HEK293 (cell line): ENCODE results near the gene PLEKHG4B.

Experiments
- CTCF ChIA-PET: fragments of 350-600 bp; formaldehyde crosslinking; extraction: SDS; loops from one replicate; lab custom pipeline; 2021; ENCODE audit warnings: antibody characterized with exemption; lab: Yijun Ruan, JAX
- POLR2A ChIA-PET: fragments of 300-600 bp; formaldehyde crosslinking; extraction: SDS; loops from one replicate; lab custom pipeline; 2020; ENCODE audit warnings: antibody characterized with exemption, inconsistent platforms; lab: Yijun Ruan, JAX
- H3K27ac ChIP-seq: fragments of 200-500 bp; sonication (Bioruptor generic); 2 replicates; pipeline ENCODE4 v1.5.1; 2014; ENCODE audit warnings: low read depth, low read length, control low read depth, inconsistent platforms; ENCODE audit errors: extremely low read depth
- H3K36me3 ChIP-seq, 2 experiments: fragments of 200-500 bp in 1 of 2; sonication (Bioruptor generic) in 1 of 2; 1 replicate in 1 of 2; 2 replicates in 1 of 2; pipeline ENCODE4 v1.5.1; 2014 to 2017; ENCODE audit warnings: inconsistent platforms in 2 of 2, low read length in 2 of 2; ENCODE audit not compliant: control insufficient read depth in 2 of 2, insufficient read depth in 1 of 2
- H3K4me1 ChIP-seq: fragments of 200-500 bp; sonication (Bioruptor generic); 2 replicates; pipeline ENCODE4 v1.5.1; 2014; ENCODE audit warnings: mild to moderate bottlenecking, low read length, inconsistent platforms; ENCODE audit not compliant: control insufficient read depth, insufficient read depth
- H3K4me3 ChIP-seq: 2 replicates; pipeline ENCODE4 v1.5.1; 2011; ENCODE audit warnings: low read depth, mild to moderate bottlenecking, control low read depth, low read length, moderate library complexity
- H3K9me3 ChIP-seq: fragments of 200-500 bp; sonication (Bioruptor generic); 2 replicates; pipeline ENCODE4 v1.5.1; 2014; ENCODE audit warnings: low read depth, low read length, inconsistent platforms; ENCODE audit not compliant: control insufficient read depth, insufficient read depth
- BCL11B ChIP-seq: fragments of 450-650 bp; formaldehyde crosslinking; IDR thresholded peaks from 2 replicates; pipeline ENCODE4 v1.5.1; 2016; ENCODE audit warnings: low read depth, missing biosample characterization, missing genetic modification characterization
- HOXA7 ChIP-seq: sonication (generic); formaldehyde crosslinking; IDR thresholded peaks from 2 replicates; pipeline ENCODE4 v1.8.1; 2022; ENCODE audit warnings: missing genetic modification reagents, borderline replicate concordance
- REPIN1 ChIP-seq: fragments of 450-650 bp; formaldehyde crosslinking; IDR thresholded peaks from 2 replicates; pipeline ENCODE4 v1.5.1; 2017; ENCODE audit warnings: missing biosample characterization, missing genetic modification characterization, low read depth
- SALL2 ChIP-seq: fragments of 450-650 bp; formaldehyde crosslinking; IDR thresholded peaks from 2 replicates; pipeline ENCODE4 v1.5.0; 2017; ENCODE audit warnings: missing biosample characterization, mild to moderate bottlenecking, missing genetic modification characterization, borderline replicate concordance
- SCRT2 ChIP-seq: fragments of 450-650 bp; formaldehyde crosslinking; IDR thresholded peaks from 2 replicates; pipeline ENCODE4 v1.5.1; 2016; ENCODE audit warnings: missing biosample characterization, missing genetic modification characterization
- SETDB1 ChIP-seq: IDR thresholded peaks from one replicate; pipeline ENCODE4 v1.6.1; 2017; ENCODE audit warnings: mild to moderate bottlenecking, low read length, moderate library complexity, mixed read lengths; ENCODE audit not compliant: insufficient read length
- ZFP3 ChIP-seq: fragments of 450-650 bp; formaldehyde crosslinking; IDR thresholded peaks from 2 replicates; pipeline ENCODE4 v1.5.1; 2016; ENCODE audit warnings: low read depth, missing biosample characterization, missing genetic modification characterization
- ZNF155 ChIP-seq: fragments of 450-650 bp; formaldehyde crosslinking; IDR thresholded peaks from 2 replicates; pipeline ENCODE4 v1.5.1; 2016; ENCODE audit warnings: missing biosample characterization, missing genetic modification characterization
- ZNF23 ChIP-seq: fragments of 450-650 bp; formaldehyde crosslinking; IDR thresholded peaks from 2 replicates; pipeline ENCODE4 v1.5.1; 2016; ENCODE audit warnings: missing biosample characterization, missing genetic modification characterization, borderline replicate concordance
- ZNF274 ChIP-seq, 2 experiments: fragments of 200-500 bp in 1 of 2; fragments of 450-650 bp in 1 of 2; sonication (Bioruptor generic) in 1 of 2; formaldehyde crosslinking in 1 of 2; IDR thresholded peaks; 2 replicates each; pipeline versions ENCODE4 v1.5.1 to v1.6.1; 2014 to 2016; ENCODE audit warnings: borderline replicate concordance in 1 of 2, inconsistent platforms in 1 of 2, low read length in 1 of 2, missing biosample characterization in 1 of 2, missing genetic modification characterization in 1 of 2
- ZNF302 ChIP-seq: fragments of 450-650 bp; formaldehyde crosslinking; IDR thresholded peaks from 2 replicates; pipeline ENCODE4 v1.5.1; 2016; ENCODE audit warnings: missing biosample characterization, missing genetic modification characterization, low read depth
- ZNF394 ChIP-seq: fragments of 450-650 bp; formaldehyde crosslinking; IDR thresholded peaks from 2 replicates; pipeline ENCODE4 v1.5.1; 2016; ENCODE audit warnings: missing biosample characterization, missing genetic modification characterization, mild to moderate bottlenecking, moderate library complexity, borderline replicate concordance
- ZNF510 ChIP-seq: fragments of 450-650 bp; formaldehyde crosslinking; IDR thresholded peaks from 2 replicates; pipeline ENCODE4 v1.5.1; 2018; ENCODE audit warnings: mild to moderate bottlenecking, missing genetic modification characterization, missing biosample characterization; ENCODE audit not compliant: insufficient replicate concordance
- ZNF529 ChIP-seq: fragments of 450-650 bp; formaldehyde crosslinking; IDR thresholded peaks from 2 replicates; pipeline ENCODE4 v1.5.1; 2017; ENCODE audit warnings: missing genetic modification characterization, missing biosample characterization; ENCODE audit not compliant: insufficient replicate concordance
- ZNF549 ChIP-seq: fragments of 450-650 bp; IDR thresholded peaks from 2 replicates; pipeline ENCODE4 v1.5.1; 2018; ENCODE audit warnings: missing biosample characterization, missing genetic modification characterization, mild to moderate bottlenecking, inconsistent platforms, moderate library complexity
- ZNF558 ChIP-seq: fragments of 450-650 bp; formaldehyde crosslinking; IDR thresholded peaks from 2 replicates; pipeline ENCODE4 v1.5.1; 2016; ENCODE audit warnings: missing biosample characterization, missing genetic modification characterization
- ZNF776 ChIP-seq: fragments of 450-650 bp; formaldehyde crosslinking; IDR thresholded peaks from 2 replicates; pipeline ENCODE4 v1.5.0; 2017; ENCODE audit warnings: missing biosample characterization, missing genetic modification characterization, borderline replicate concordance
- ZNF830 ChIP-seq: fragments of 450-650 bp; IDR thresholded peaks from 2 replicates; pipeline ENCODE4 v1.5.0; 2018; ENCODE audit warnings: missing biosample characterization, missing genetic modification characterization, low read depth, mild to moderate bottlenecking, moderate library complexity
- ZSCAN23 ChIP-seq: fragments of 450-650 bp; formaldehyde crosslinking; IDR thresholded peaks from 2 replicates; pipeline ENCODE4 v1.5.1; 2016; ENCODE audit warnings: missing biosample characterization, missing genetic modification characterization
- TF ChIP-seq, protein P1 (sequence below): fragments of 450-650 bp; formaldehyde crosslinking; IDR thresholded peaks from 2 replicates; pipeline ENCODE4 v1.5.1; 2016; ENCODE audit warnings: missing biosample characterization, missing genetic modification characterization, low read depth
- TF ChIP-seq, protein P2 (sequence below): fragments of 450-650 bp; formaldehyde crosslinking; IDR thresholded peaks from 2 replicates; pipeline ENCODE4 v1.5.1; 2017; ENCODE audit warnings: missing biosample characterization, missing genetic modification characterization
- TF ChIP-seq, protein P3 (sequence below): fragments of 450-650 bp; formaldehyde crosslinking; IDR thresholded peaks from 2 replicates; pipeline ENCODE4 v1.5.1; 2016; ENCODE audit warnings: missing biosample characterization, missing genetic modification characterization

PLEKHG4B gene

DNA sequence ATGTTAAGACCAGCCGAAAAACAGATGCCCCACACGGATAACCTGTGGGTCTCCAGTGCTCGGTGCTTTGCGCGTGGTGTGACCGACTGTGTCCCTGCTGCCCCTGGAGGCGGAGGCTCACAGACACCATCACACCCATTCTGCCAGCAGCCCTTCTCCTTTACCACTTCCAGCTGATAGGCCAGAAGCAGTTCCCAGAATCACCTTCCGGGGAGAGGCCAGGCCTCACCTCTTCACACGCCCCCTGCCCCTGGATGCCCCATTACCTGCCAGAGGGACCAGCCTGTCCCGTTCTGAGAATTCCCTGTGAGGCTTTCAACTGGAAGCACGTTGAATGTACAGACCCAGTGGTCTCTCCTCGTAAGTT is 77.7 kb downstream of the PLEKHG4B start:
- Histone ChIP-seq H3K27ac (no peak overlapping the region), H3K36me3 (no peaks in the 10 kb centered on the region), H3K9me3 (no peaks in the 10 kb centered on the region), H3K4me1 (no peaks in the 10 kb centered on the region; the same call in 1 of the 2 replicates), H3K4me3 (no peak overlapping the region)
- ChIA-PET CTCF (interaction anchor here (0.8 kb wide), 1 partner anchor 14 kb away, joined by 4 read pairs; no protein-coding TSS in a partner anchor), POLR2A (no interaction called here)
- TF ChIP-seq, protein P1, sequence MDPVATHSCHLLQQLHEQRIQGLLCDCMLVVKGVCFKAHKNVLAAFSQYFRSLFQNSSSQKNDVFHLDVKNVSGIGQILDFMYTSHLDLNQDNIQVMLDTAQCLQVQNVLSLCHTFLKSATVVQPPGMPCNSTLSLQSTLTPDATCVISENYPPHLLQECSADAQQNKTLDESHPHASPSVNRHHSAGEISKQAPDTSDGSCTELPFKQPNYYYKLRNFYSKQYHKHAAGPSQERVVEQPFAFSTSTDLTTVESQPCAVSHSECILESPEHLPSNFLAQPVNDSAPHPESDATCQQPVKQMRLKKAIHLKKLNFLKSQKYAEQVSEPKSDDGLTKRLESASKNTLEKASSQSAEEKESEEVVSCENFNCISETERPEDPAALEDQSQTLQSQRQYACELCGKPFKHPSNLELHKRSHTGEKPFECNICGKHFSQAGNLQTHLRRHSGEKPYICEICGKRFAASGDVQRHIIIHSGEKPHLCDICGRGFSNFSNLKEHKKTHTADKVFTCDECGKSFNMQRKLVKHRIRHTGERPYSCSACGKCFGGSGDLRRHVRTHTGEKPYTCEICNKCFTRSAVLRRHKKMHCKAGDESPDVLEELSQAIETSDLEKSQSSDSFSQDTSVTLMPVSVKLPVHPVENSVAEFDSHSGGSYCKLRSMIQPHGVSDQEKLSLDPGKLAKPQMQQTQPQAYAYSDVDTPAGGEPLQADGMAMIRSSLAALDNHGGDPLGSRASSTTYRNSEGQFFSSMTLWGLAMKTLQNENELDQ (tag by site-specific recombination), result no peak
- TF ChIP-seq ZNF510 (tag by site-specific recombination), result no peak
- no peak for TF ChIP-seq SCRT2
- TF ChIP-seq, protein P2, sequence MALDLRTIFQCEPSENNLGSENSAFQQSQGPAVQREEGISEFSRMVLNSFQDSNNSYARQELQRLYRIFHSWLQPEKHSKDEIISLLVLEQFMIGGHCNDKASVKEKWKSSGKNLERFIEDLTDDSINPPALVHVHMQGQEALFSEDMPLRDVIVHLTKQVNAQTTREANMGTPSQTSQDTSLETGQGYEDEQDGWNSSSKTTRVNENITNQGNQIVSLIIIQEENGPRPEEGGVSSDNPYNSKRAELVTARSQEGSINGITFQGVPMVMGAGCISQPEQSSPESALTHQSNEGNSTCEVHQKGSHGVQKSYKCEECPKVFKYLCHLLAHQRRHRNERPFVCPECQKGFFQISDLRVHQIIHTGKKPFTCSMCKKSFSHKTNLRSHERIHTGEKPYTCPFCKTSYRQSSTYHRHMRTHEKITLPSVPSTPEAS, result no peak
- TF ChIP-seq ZNF549 (tag by site-specific recombination), result no peak
- TF ChIP-seq, protein P3, sequence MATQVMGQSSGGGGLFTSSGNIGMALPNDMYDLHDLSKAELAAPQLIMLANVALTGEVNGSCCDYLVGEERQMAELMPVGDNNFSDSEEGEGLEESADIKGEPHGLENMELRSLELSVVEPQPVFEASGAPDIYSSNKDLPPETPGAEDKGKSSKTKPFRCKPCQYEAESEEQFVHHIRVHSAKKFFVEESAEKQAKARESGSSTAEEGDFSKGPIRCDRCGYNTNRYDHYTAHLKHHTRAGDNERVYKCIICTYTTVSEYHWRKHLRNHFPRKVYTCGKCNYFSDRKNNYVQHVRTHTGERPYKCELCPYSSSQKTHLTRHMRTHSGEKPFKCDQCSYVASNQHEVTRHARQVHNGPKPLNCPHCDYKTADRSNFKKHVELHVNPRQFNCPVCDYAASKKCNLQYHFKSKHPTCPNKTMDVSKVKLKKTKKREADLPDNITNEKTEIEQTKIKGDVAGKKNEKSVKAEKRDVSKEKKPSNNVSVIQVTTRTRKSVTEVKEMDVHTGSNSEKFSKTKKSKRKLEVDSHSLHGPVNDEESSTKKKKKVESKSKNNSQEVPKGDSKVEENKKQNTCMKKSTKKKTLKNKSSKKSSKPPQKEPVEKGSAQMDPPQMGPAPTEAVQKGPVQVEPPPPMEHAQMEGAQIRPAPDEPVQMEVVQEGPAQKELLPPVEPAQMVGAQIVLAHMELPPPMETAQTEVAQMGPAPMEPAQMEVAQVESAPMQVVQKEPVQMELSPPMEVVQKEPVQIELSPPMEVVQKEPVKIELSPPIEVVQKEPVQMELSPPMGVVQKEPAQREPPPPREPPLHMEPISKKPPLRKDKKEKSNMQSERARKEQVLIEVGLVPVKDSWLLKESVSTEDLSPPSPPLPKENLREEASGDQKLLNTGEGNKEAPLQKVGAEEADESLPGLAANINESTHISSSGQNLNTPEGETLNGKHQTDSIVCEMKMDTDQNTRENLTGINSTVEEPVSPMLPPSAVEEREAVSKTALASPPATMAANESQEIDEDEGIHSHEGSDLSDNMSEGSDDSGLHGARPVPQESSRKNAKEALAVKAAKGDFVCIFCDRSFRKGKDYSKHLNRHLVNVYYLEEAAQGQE (tag by site-specific recombination), result no peak
- no peak for TF ChIP-seq HOXA7 (CRISPR knock-in tag)

DNA sequence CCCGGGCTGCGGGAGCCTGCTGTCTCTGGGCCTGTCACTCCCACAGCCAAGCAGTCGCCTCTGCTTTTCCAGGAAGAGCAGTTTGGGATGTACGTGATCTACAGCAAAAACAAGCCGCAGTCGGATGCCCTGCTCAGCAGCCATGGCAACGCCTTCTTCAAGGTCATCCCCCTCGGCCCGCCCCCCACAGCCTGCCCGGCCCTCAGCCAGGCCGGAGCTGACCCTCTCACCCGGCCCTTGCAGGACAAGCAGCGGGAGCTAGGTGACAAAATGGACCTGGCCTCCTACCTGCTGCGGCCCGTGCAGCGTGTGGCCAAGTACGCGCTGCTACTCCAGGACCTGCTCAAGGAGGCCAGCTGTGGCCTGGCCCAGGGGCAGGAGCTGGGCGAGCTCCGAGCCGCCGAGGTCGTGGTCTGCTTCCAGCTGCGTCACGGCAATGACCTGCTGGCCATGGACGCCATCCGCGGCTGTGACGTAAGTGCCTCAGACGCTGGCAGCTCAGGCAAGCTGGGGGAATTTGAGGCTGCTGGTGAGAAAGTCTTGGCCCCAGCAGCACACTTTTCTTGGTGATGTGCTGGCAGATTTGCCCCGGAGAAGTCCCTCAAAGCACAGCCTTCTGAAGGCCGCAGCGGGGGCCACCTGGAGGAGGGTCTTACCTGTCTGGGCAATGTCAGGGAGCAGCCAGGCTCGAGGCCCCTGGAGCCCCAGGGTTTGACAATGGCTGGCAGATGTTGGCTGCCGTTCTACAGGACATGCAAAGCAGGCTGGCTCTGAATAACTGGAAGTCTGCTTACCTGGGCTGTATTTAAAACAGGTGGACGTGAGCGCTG is 79.2 kb downstream of the PLEKHG4B start:
- CTCF ChIA-PET, result no interaction called here
- Histone ChIP-seq H3K36me3 (no peaks in the 10 kb centered on the region), H3K27ac (no peak overlapping the region)
- TF ChIP-seq ZNF830 (tag by site-specific recombination) (no peak), ZNF558 (tag by site-specific recombination) (no peak)
- TF ChIP-seq, all 188 proteins: peak for 0
- Histone ChIP-seq H3K4me1 (no peaks in the 10 kb centered on the region; the same call in 1 of the 2 replicates), H3K9me3 (no peaks in the 10 kb centered on the region), H3K4me3 (no peak overlapping the region)
- POLR2A ChIA-PET, result interaction anchor here (1.2 kb wide), 1 partner anchor 47 kb away, joined by 4 read pairs; no protein-coding TSS in a partner anchor

DNA sequence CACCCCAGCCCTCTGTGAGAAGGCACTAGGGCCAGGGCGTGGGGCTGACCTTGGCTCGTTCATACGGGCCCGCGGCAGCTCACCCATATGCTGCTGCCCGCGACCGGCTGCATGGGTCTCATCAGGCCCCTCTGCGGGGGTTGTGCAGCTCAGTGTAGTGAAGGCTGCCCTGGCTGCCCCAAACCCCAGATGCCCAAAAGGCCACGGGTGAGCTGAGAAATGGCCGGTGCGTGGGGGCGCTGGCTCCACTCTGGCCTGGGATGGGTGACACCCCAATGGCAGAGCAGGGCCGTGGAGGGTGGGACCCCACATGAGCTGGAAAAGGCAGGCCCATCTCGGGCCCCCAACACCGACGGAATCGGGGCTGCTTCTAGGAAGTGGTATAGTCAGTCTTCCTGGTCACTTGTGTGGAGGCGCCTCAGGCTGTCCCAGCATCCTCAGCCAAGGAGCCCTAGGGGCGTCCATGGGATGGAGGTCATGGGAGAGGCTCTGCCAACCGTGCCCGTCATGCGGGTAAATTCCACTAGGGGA is 79.9 kb downstream of the PLEKHG4B start:
- CTCF ChIA-PET, result no interaction called here
- Histone ChIP-seq H3K27ac (no peak overlapping the region), H3K36me3 (no peaks in the 10 kb centered on the region), H3K9me3 (no peaks in the 10 kb centered on the region), H3K4me3 (no peak overlapping the region), H3K4me1 (no peaks in the 10 kb centered on the region; the same call in 1 of the 2 replicates)
- TF ChIP-seq ZNF529, result no peak
- no peak for TF ChIP-seq SETDB1
- TF ChIP-seq ZNF302 (tag by site-specific recombination), result no peak
- TF ChIP-seq ZNF155 (tag by site-specific recombination), result no peak
- TF ChIP-seq BCL11B (tag by site-specific recombination), result no peak
- no peak for TF ChIP-seq ZNF274 (IDR thresholded peaks at IDR 0.05; ENCODE audit: low read length)
- TF ChIP-seq ZNF274 (tag by site-specific recombination; IDR thresholded peaks at IDR 0.05; ENCODE audit: borderline replicate concordance), result no peak
- no peak for TF ChIP-seq ZNF394
- no peak for TF ChIP-seq ZNF776 (tag by site-specific recombination)
- TF ChIP-seq ZFP3 (tag by site-specific recombination), result no peak
- TF ChIP-seq REPIN1 (tag by site-specific recombination), result no peak
- no peak for TF ChIP-seq ZNF23 (tag by site-specific recombination)
- TF ChIP-seq SCRT2, result no peak
- TF ChIP-seq ZSCAN23, result no peak
- TF ChIP-seq SALL2, result no peak
- POLR2A ChIA-PET, result interaction anchor here (1.2 kb wide), 1 partner anchor 47 kb away, joined by 4 read pairs; no protein-coding TSS in a partner anchor
